GM20000 (cell line): ENCODE measurements around the gene SLC23A2.
"Not testable (repeated sequence)": the region's sequence is repeated elsewhere in the genome, so short reads cannot be mapped to it uniquely, and the experiment has no call there.

Experiments used
- DNase-seq: peaks from one replicate; pipeline ENCODE4 v3.0.0; 2012; ENCODE audit warnings: low spot score
- CTCF ChIP-seq: IDR thresholded peaks from 2 replicates; pipeline ENCODE4 v1.5.1; 2012; ENCODE audit warnings: mild to moderate bottlenecking, control low read depth; ENCODE audit errors: extremely low read depth, missing control alignments

SLC23A2 gene

GRCh38 chr20:4985658-4986057 is 15.7 kb downstream of the SLC23A2 start:
- no peak for DNase-seq
- TF ChIP-seq CTCF, result no peak

- no peak for DNase-seq
- no peak for TF ChIP-seq CTCF
These were observed 19.0 kb downstream of the SLC23A2 start for GRCh38 chr20:4982281-4982680.

- no peak for DNase-seq
- no peak for TF ChIP-seq CTCF
These were observed 21.4 kb downstream of the SLC23A2 start for GRCh38 chr20:4979841-4980410.

GRCh38 chr20:4978050-4978918 is 23.0 kb downstream of the SLC23A2 start:
- no peak for TF ChIP-seq CTCF
- DNase-seq, result no peak

GRCh38 chr20:4976014-4976413 is 25.3 kb downstream of the SLC23A2 start:
- not testable (repeated sequence) for DNase-seq

GRCh38 chr20:4973330-4974097 is 27.8 kb downstream of the SLC23A2 start:
- peak; percentile 70 for DNase-seq
- no peak for TF ChIP-seq CTCF

GRCh38 chr20:4972506-4973251 is 28.6 kb downstream of the SLC23A2 start:
- no peak for DNase-seq
- no peak for TF ChIP-seq CTCF
